Activated CD4-positive, alpha-beta T cell treated with anti-CD3 and anti-CD28 coated beads for 36 hours (primary cell): ENCODE results near the gene WDR37. TPM values are rescaled to one million over a fixed set of nuclear protein-coding genes. Genes with fewer than 3 reads are reported as not detected.

Experiments used
- ATAC-seq: fragments of 200-7000 bp; cut with Tn5 transposase; one replicate; pipeline ENCODE4 v1.10.0; 2021; ENCODE audit warnings: mild to moderate bottlenecking, moderate library complexity
- CTCF ChIA-PET: fragments of 350-600 bp; sonication (Branson Sonifier 250); formaldehyde crosslinking; loops from one replicate; lab custom pipeline; 2021; ENCODE audit warnings: antibody characterized with exemption; lab: Charles Lee
- POLR2A ChIA-PET: fragments of 350-600 bp; sonication (Branson Sonifier 250); formaldehyde crosslinking; loops from one replicate; lab custom pipeline; 2021; ENCODE audit warnings: antibody characterized with exemption, inconsistent platforms; lab: Charles Lee
- DNase-seq: peaks from one replicate; pipeline ENCODE4 v3.0.0-alpha.2; 2020
- H3K27ac Mint-ChIP-seq: one replicate; pipeline ENCODE4 v1.8.0; 2021; ENCODE audit warnings: mixed read lengths
- H3K27me3 Mint-ChIP-seq: one replicate; pipeline ENCODE4 v1.8.0; 2021; ENCODE audit warnings: mixed read lengths
- H3K36me3 Mint-ChIP-seq: one replicate; pipeline ENCODE4 v1.8.0; 2021; ENCODE audit warnings: low read depth, mixed read lengths
- H3K4me1 Mint-ChIP-seq: one replicate; pipeline ENCODE4 v1.8.0; 2021; ENCODE audit warnings: mixed read lengths
- H3K4me3 Mint-ChIP-seq: one replicate; pipeline ENCODE4 v1.8.0; 2021; ENCODE audit warnings: mild to moderate bottlenecking, moderate library complexity, mixed read lengths
- H3K9me3 Mint-ChIP-seq: one replicate; pipeline ENCODE4 v1.8.0; 2021; ENCODE audit warnings: low read depth, mixed read lengths
- intact Hi-C, 2 experiments: fragments of 100-400 bp; cut with DNase I in 1 of 2; cut with micrococcal nuclease in 1 of 2; formaldehyde crosslinking; loops; one replicate each; pipeline versions ENCODE4 v1.14.2 to v1.15.1; 2022 to 2024; cut with DNase I, micrococcal nuclease
- total RNA-seq, 2 experiments: library from RNA; stranded (reverse); gene quantifications; one replicate each; pipeline ENCODE4 v1.2.3, GENCODE V29; 2021

The WDR37 gene
- total RNA-seq, 2 experiments from 2014 or later: 16.3 to 16.8 TPM

- H3K4me3 Mint-ChIP-seq: no peak overlapping the region
- H3K4me1 Mint-ChIP-seq: peaks cover 43% of the 10 kb centered on the region
- DNase-seq (no peak), ATAC-seq (no peak)
- H3K36me3 Mint-ChIP-seq: peaks cover 62% of the 10 kb centered on the region
- CTCF ChIA-PET: interaction anchor here (0.6 kb wide), 1 partner anchor 899 kb away, joined by 3 read pairs; no protein-coding TSS in a partner anchor
- H3K27me3 Mint-ChIP-seq: no peaks in the 10 kb centered on the region
- no peaks in the 10 kb centered on the region for H3K9me3 Mint-ChIP-seq
- intact Hi-C loops: no loop called here
- H3K27ac Mint-ChIP-seq: no peak overlapping the region
- POLR2A ChIA-PET: interaction anchor here (0.5 kb wide), 1 partner anchor 77 kb away, joined by 4 read pairs; no protein-coding TSS in a partner anchor
Measured at GRCh38 chr10:1119027-1119426, 62.8 kb downstream of the WDR37 start.

DNA sequence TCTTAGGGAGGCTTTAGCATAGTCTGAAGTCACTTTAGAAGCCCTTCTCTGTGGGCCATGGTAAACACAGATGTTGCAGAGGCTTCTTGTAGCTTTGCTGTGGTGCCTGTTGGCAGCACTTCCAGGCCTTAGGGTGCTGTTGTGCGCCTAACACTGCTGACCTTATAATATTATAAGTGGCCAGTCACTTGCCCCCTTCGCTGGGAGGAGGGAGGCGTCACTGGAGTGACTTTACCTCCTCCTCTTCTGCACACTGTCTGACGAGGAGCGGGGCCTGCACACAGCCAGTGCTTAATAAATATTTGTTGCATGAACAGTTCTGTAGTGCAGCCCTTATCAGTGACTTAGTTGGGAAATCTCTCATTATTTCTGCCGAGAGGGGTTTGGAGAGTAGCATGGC, 63.3 kb downstream of the WDR37 start:
- no peak overlapping the region for H3K4me3 Mint-ChIP-seq
- no peak overlapping the region for H3K27ac Mint-ChIP-seq
- peaks cover 44% of the 10 kb centered on the region for H3K4me1 Mint-ChIP-seq
- H3K27me3 Mint-ChIP-seq: no peaks in the 10 kb centered on the region
- POLR2A ChIA-PET: interaction anchor here (0.5 kb wide), 1 partner anchor 78 kb away, joined by 4 read pairs; no protein-coding TSS in a partner anchor
- DNase-seq (no peak), ATAC-seq (no peak)
- CTCF ChIA-PET: no interaction called here
- H3K9me3 Mint-ChIP-seq: no peaks in the 10 kb centered on the region
- H3K36me3 Mint-ChIP-seq: peaks cover 63% of the 10 kb centered on the region
- intact Hi-C loops: no loop called here

DNA sequence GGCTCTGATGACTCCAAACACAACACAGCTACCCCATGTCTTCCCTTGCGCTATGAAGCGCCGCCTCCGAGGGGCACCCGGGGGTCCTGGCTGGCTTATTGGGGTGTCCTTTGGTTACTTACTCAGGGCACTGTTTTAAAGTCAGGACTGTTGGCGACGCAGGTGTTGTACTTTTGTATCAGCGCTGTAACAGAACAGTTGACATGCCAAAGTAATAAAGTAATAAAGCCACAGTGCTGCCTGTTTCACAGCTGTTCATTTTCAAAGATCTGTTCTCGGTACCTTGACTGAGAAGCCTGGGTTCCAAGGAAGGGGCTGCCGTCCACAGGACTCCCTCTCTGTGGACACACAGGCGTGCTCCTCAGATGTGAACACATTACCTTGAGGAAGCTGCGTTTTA, 64.1 kb downstream of the WDR37 start:
- CTCF ChIA-PET: no interaction called here
- H3K36me3 Mint-ChIP-seq: peaks cover 62% of the 10 kb centered on the region
- peaks cover 44% of the 10 kb centered on the region for H3K4me1 Mint-ChIP-seq
- H3K4me3 Mint-ChIP-seq: no peak overlapping the region
- H3K27ac Mint-ChIP-seq: no peak overlapping the region
- ATAC-seq: no peak
- POLR2A ChIA-PET: no interaction called here
- H3K9me3 Mint-ChIP-seq: no peaks in the 10 kb centered on the region
- intact Hi-C loops: no loop called here
- no peaks in the 10 kb centered on the region for H3K27me3 Mint-ChIP-seq
- DNase-seq: no peak

- Mint-ChIP-seq H3K36me3 (peaks cover 61% of the 10 kb centered on the region), H3K27me3 (no peaks in the 10 kb centered on the region), H3K4me1 (peaks cover 44% of the 10 kb centered on the region), H3K4me3 (no peak overlapping the region), H3K27ac (no peak overlapping the region), H3K9me3 (no peaks in the 10 kb centered on the region)
- ATAC-seq: no peak
- intact Hi-C loops: no loop called here
- ChIA-PET CTCF (no interaction called here), POLR2A (interaction anchor here (0.7 kb wide), 1 partner anchor 612 kb away, joined by 3 read pairs; no protein-coding TSS in a partner anchor)
- no peak for DNase-seq
Measured at GRCh38 chr10:1120801-1121211, 64.6 kb downstream of the WDR37 start.

DNA sequence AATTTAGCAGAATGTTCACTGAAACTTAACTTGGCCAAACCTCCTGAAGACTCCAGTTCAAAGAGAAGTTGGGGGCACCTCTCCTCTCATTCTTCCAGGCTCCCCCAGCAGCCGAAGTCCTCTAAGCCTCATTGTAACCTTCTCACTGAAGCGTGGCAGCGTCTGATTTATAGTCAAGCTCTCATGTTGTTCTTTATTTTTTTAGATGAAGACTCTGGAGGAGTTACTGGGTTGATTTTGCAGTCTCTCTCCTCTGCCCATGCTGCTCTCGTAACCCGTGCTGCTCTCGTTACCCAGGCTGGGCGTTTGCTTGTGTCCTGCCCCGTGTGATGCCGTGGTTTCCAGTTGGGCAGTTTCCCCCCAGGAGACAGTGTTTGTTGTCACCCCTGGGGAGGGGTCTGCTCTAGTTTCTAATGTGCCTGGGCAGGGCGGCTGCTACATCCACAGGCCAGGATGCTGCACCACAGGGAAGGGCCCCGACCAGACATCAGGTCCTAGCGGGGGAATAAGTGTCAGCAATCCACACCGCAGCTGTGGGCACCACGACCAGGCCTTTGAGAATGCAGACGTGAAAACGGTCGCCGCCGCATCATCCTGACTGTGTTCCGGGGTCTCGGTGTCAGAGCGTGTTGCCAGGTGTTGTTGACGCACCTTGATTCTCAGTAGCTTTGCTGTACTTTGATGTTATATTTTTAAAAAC, 65.2 kb downstream of the WDR37 start:
- Mint-ChIP-seq H3K27me3 (no peaks in the 10 kb centered on the region), H3K9me3 (no peaks in the 10 kb centered on the region), H3K36me3 (peaks cover 59% of the 10 kb centered on the region), H3K27ac (no peak overlapping the region), H3K4me1 (peaks cover 43% of the 10 kb centered on the region), H3K4me3 (no peak overlapping the region)
- POLR2A ChIA-PET: interaction anchor here (0.7 kb wide), 1 partner anchor 612 kb away, joined by 3 read pairs; no protein-coding TSS in a partner anchor
- DNase-seq (no peak), ATAC-seq (no peak)
- intact Hi-C loops: no loop called here
- CTCF ChIA-PET: interaction anchor here (0.6 kb wide), 1 partner anchor 389 kb away, joined by 3 read pairs; no protein-coding TSS in a partner anchor

GRCh38 chr10:1122349-1122748, 66.2 kb downstream of the WDR37 start:
- POLR2A ChIA-PET: no interaction called here
- Mint-ChIP-seq H3K36me3 (peaks cover 51% of the 10 kb centered on the region), H3K27me3 (no peaks in the 10 kb centered on the region), H3K4me1 (peaks cover 34% of the 10 kb centered on the region), H3K4me3 (no peak overlapping the region), H3K27ac (peak overlapping the region; percentile 61), H3K9me3 (no peaks in the 10 kb centered on the region)
- intact Hi-C loops: no loop called here
- CTCF ChIA-PET: interaction anchor here (0.6 kb wide), 1 partner anchor 388 kb away, joined by 3 read pairs; no protein-coding TSS in a partner anchor
- no peak for ATAC-seq
- DNase-seq: no peak

DNA sequence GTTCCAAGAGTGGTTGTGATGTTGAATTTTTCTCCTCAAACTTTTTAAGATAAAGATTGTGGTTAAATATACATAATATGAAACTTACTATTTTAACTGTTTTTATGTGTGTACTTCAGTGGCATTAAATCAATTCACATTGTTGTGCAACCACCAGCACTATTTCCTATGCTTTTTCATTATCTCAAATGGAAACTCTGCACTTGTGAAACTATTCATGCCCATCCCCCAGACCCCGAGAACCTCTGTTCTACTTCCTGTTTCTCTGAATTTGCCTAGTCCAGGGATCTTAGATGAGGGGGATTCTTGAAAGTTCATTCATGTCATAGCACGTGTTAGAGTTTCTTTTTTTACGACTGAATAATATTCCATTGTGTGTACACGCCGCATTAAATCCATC, 67.0 kb downstream of the WDR37 start:
- Mint-ChIP-seq H3K27ac (peak overlapping the region; percentile 16), H3K4me3 (no peak overlapping the region), H3K36me3 (peaks cover 46% of the 10 kb centered on the region), H3K27me3 (no peaks in the 10 kb centered on the region), H3K4me1 (peaks cover 30% of the 10 kb centered on the region), H3K9me3 (no peaks in the 10 kb centered on the region)
- ChIA-PET CTCF (no interaction called here), POLR2A (no interaction called here)
- ATAC-seq: peak; percentile 55
- DNase-seq: peak; percentile 43
- intact Hi-C loops: no loop called here

DNA sequence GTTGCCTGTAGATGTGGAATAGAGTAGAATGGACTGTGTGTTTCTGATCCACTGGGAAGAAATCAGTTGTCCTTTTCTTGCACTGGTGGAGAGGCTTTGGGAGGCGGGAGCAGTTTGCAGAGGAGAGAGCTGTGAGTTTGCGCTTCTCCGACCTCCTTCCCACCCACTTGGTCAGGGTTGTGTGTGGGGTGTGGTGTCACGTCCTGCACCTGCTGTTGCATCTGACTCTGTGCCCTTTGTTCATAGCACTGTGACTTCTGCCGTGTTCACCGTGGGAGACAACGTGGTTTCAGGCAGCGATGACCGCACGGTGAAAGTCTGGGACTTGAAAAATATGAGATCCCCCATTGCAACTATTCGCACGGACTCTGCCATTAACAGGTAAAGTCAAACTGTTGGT, 67.8 kb downstream of the WDR37 start:
- no peak for DNase-seq
- H3K36me3 Mint-ChIP-seq: peaks cover 41% of the 10 kb centered on the region

DNA sequence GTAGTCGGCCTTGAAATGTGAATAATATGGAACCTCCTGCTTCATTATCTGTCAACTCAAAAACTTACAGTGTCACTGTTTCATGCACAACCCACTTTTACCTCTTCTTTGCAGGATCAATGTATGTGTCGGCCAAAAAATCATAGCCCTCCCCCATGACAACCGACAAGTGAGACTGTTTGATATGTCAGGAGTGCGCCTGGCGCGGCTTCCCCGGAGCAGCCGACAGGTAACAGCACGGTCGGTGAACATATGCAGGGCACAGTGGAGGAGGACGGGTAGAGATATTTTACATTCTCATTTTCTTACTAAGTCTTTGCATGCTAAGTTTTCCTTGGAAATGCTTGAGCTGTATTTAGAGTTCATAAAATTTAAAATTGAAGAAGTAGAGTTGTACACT, 68.6 kb downstream of the WDR37 start:
- ChIA-PET POLR2A (no interaction called here), CTCF (interaction anchor here (0.8 to 1.0 kb wide), 2 partner anchors 10 to 15 kb away, joined by 4 to 5 read pairs; no protein-coding TSS in a partner anchor)
- H3K9me3 Mint-ChIP-seq: no peaks in the 10 kb centered on the region
- H3K27me3 Mint-ChIP-seq: no peaks in the 10 kb centered on the region
- no peak for ATAC-seq
- H3K4me1 Mint-ChIP-seq: peaks cover 19% of the 10 kb centered on the region
- peaks cover 47% of the 10 kb centered on the region for H3K36me3 Mint-ChIP-seq
- no peak overlapping the region for H3K4me3 Mint-ChIP-seq
- intact Hi-C loops: no loop called here
- DNase-seq: no peak
- no peak overlapping the region for H3K27ac Mint-ChIP-seq

More for the DNA sequence above, 67.8 kb downstream of the WDR37 start:
- Mint-ChIP-seq H3K27ac (peak overlapping the region; percentile 15), H3K9me3 (no peaks in the 10 kb centered on the region), H3K27me3 (no peaks in the 10 kb centered on the region), H3K4me3 (no peak overlapping the region), H3K4me1 (peaks cover 23% of the 10 kb centered on the region)
- ChIA-PET CTCF (no interaction called here), POLR2A (no interaction called here)
- no peak for ATAC-seq
- intact Hi-C loops: no loop called here

- H3K27me3 Mint-ChIP-seq: no peaks in the 10 kb centered on the region
- ATAC-seq (no peak), DNase-seq (no peak)
- intact Hi-C loops: no loop called here
- no peaks in the 10 kb centered on the region for H3K9me3 Mint-ChIP-seq
- ChIA-PET POLR2A (no interaction called here), CTCF (interaction anchor here (1.2 kb wide), 1 partner anchor 16 kb away, joined by 6 read pairs; no protein-coding TSS in a partner anchor)
- peaks cover 60% of the 10 kb centered on the region for H3K36me3 Mint-ChIP-seq
- H3K4me3 Mint-ChIP-seq: no peak overlapping the region
- H3K4me1 Mint-ChIP-seq: peaks cover 19% of the 10 kb centered on the region
- H3K27ac Mint-ChIP-seq: no peak overlapping the region
Measured at GRCh38 chr10:1126461-1126860, 70.3 kb downstream of the WDR37 start.

DNA sequence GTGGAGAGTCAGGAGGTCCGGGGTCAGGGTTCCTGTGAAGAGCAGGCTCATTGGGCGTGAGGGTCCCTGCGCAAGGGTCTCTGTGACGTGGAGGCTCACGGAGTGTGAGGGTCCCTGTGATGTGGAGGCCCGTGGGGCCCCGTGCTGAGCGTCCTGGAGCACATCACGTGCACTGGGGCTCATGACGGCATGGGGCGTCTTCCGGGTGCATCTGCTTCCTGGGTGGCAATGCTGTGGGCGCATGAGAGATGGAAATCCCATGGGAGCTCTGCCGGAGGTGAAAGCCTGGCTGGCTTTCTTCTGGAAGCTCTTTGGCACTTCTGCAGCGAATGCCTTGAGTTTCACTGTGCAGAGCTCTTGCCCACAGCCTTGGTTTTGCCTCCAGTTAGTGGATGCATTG, 71.4 kb downstream of the WDR37 start:
- intact Hi-C loops: no loop called here
- ATAC-seq: no peak
- Mint-ChIP-seq H3K4me3 (no peak overlapping the region), H3K27me3 (no peaks in the 10 kb centered on the region), H3K36me3 (peaks cover 56% of the 10 kb centered on the region), H3K27ac (no peak overlapping the region), H3K9me3 (no peaks in the 10 kb centered on the region), H3K4me1 (peaks cover 13% of the 10 kb centered on the region)
- ChIA-PET POLR2A (no interaction called here), CTCF (no interaction called here)
- DNase-seq: no peak

- Mint-ChIP-seq H3K27me3 (no peaks in the 10 kb centered on the region), H3K36me3 (peaks cover 54% of the 10 kb centered on the region), H3K4me3 (no peak overlapping the region), H3K9me3 (no peaks in the 10 kb centered on the region), H3K27ac (no peak overlapping the region), H3K4me1 (peaks cover 13% of the 10 kb centered on the region)
- intact Hi-C loops: no loop called here
- DNase-seq (no peak), ATAC-seq (no peak)
- ChIA-PET POLR2A (no interaction called here), CTCF (no interaction called here)
Measured at GRCh38 chr10:1128115-1128514, 71.9 kb downstream of the WDR37 start.
